ENCODE data around the gene GPANK1. TPM values are rescaled to one million over a fixed set of nuclear protein-coding genes. Genes with fewer than 3 reads are reported as not detected.

The GPANK1 gene
- total and polyA plus RNA-seq, 2 donors (not counting 1 experiment from before 2014, with no cell fraction given), result 13.1 to 15.0 TPM

DNA sequence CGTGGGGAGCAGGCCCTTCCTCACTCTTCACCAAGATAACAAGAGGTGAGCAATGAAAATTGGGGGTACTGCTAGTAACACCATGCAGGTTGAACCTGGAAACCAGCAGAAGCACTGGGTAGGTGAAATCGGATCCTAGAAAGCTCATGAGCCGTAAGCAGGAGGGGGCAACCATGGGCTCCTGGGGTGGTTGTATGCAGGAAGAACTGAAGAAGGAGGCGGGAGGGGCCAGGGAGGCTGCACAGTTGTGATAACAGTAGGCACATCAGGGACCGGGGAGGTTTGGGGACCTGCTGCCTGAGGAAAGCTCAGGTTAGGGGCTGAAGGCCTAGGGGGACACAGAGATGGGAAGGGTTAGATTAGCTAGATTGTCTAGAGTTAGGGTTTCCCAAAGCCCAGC is 21.7 kb upstream of the GPANK1 start:
- Histone ChIP-seq H3K27me3 (ENCODE audit: control insufficient read depth, insufficient read depth, low read length) (no peaks in the 10 kb centered on the region), H4K20me1 (ENCODE audit: control insufficient read depth, extremely low read depth, insufficient read depth, low read length) (no peaks in the 10 kb centered on the region), H3K9me3 (ENCODE audit: control insufficient read depth, insufficient read depth, low read depth, low read length) (no peaks in the 10 kb centered on the region), H3K4me2 (ENCODE audit: extremely low read depth, insufficient read depth, low read length) (no peak overlapping the region), H3K27ac (ENCODE audit: insufficient read depth, low read length) (no peak overlapping the region), H3K79me2 (ENCODE audit: control insufficient read depth, insufficient read depth, low read length) (no peaks in the 10 kb centered on the region), H3K36me3 (ENCODE audit: control insufficient read depth, insufficient read depth, low read length) (peaks cover 26% of the 10 kb centered on the region), H2AFZ (ENCODE audit: low read length) (no peak overlapping the region), H3K4me3 (replicated peaks in 1 of 4; ENCODE audit: control extremely low read depth in 1 of 4, insufficient read depth in 1 of 4, low read depth in 3 of 4, low read length in 4 of 4) (no peak overlapping the region), H3K9ac (ENCODE audit: insufficient read depth, low read length) (no peak overlapping the region), H3K4me1 (ENCODE audit: control insufficient read depth, extremely low read depth, insufficient read depth, low read length) (peaks cover 3% of the 10 kb centered on the region)
- no peak for TF ChIP-seq EZH2 (IDR thresholded peaks at IDR 0.05; ENCODE audit: low read length, missing control alignments)
- TF ChIP-seq, protein P1, sequence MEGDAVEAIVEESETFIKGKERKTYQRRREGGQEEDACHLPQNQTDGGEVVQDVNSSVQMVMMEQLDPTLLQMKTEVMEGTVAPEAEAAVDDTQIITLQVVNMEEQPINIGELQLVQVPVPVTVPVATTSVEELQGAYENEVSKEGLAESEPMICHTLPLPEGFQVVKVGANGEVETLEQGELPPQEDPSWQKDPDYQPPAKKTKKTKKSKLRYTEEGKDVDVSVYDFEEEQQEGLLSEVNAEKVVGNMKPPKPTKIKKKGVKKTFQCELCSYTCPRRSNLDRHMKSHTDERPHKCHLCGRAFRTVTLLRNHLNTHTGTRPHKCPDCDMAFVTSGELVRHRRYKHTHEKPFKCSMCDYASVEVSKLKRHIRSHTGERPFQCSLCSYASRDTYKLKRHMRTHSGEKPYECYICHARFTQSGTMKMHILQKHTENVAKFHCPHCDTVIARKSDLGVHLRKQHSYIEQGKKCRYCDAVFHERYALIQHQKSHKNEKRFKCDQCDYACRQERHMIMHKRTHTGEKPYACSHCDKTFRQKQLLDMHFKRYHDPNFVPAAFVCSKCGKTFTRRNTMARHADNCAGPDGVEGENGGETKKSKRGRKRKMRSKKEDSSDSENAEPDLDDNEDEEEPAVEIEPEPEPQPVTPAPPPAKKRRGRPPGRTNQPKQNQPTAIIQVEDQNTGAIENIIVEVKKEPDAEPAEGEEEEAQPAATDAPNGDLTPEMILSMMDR (conservative IDR thresholded peaks at IDR 0.05 in 1 of 2, IDR thresholded peaks at IDR 0.05 in 1 of 2; ENCODE audit: low read depth in 1 of 2, low read length in 2 of 2), result no peak
- no peak for DNase-seq (ENCODE audit: low read depth in 2 of 2)

DNA sequence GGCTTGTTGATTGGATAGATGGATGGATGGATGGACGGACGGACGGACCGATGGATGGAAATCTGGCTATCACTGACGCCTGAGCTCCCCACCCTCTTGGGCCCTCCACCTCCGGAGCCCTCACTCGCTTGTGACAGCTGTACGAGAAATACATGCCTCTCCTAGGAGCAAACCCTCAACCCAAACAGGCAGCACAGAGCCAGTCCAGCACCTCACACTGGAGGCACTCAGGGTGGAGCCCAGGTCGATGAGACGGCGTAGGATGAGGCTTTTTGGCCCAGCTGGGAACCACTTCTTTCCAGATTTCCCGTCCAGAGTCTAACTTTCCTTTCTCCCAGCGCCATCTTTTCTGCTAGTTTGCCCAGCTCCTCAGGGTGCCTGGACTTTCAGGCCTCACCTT is 18.8 kb upstream of the GPANK1 start:
- DNase-seq (ENCODE audit: low read depth in 2 of 2), result no peak
- no peaks in the 10 kb centered on the region for H3K27me3 ChIP-seq (ENCODE audit: control insufficient read depth, insufficient read depth, low read length)
- no peak for TF ChIP-seq EZH2 (IDR thresholded peaks at IDR 0.05; ENCODE audit: low read length, missing control alignments)
- TF ChIP-seq, protein P1 (conservative IDR thresholded peaks at IDR 0.05 in 1 of 2, IDR thresholded peaks at IDR 0.05 in 1 of 2; ENCODE audit: low read depth in 1 of 2, low read length in 2 of 2), result no peak
- no peak overlapping the region for H3K4me2 ChIP-seq (ENCODE audit: extremely low read depth, insufficient read depth, low read length)
- H4K20me1 ChIP-seq (ENCODE audit: control insufficient read depth, extremely low read depth, insufficient read depth, low read length), result no peaks in the 10 kb centered on the region
- H3K79me2 ChIP-seq (ENCODE audit: control insufficient read depth, insufficient read depth, low read length), result no peaks in the 10 kb centered on the region
- no peak overlapping the region for H3K9ac ChIP-seq (ENCODE audit: insufficient read depth, low read length)
- peaks cover 14% of the 10 kb centered on the region for H3K36me3 ChIP-seq (ENCODE audit: control insufficient read depth, insufficient read depth, low read length)
- H3K4me3 ChIP-seq (replicated peaks in 1 of 4; ENCODE audit: control extremely low read depth in 1 of 4, insufficient read depth in 1 of 4, low read depth in 3 of 4, low read length in 4 of 4), result no peak overlapping the region
- no peaks in the 10 kb centered on the region for H3K9me3 ChIP-seq (ENCODE audit: control insufficient read depth, insufficient read depth, low read depth, low read length)
- H2AFZ ChIP-seq (ENCODE audit: low read length), result no peak overlapping the region
- peaks cover 12% of the 10 kb centered on the region for H3K4me1 ChIP-seq (ENCODE audit: control insufficient read depth, extremely low read depth, insufficient read depth, low read length)
- no peak overlapping the region for H3K27ac ChIP-seq (ENCODE audit: insufficient read depth, low read length)

DNA sequence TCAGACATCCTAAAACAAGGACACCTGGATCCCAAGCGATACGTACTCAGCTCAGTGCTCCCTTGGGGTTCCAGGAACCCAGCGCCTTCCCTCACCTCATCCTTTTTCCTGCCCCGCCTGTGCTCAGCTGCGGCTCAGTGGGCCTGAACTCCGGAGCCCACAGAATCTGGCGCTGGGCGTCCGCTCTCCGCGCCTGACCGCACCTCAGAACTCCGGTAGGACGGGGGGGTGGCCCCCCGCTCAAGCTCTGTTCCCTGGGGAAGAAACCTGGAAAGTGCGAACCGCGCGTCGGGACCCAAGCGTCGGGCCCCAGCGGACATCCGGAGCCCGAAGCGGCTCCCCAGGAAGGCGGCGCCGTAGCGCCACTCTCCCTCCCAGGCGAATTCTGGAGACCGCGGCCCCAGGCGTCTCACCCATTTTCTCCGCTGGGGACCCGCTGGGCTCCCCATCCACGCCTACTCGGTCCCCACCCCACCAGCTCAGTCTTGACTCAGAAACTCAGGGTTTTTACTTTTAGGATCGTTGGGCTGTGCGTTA is 16.4 kb upstream of the GPANK1 start:
- Histone ChIP-seq H3K4me2 (ENCODE audit: extremely low read depth, insufficient read depth, low read length) (peak overlapping the region; percentile 97), H3K27ac (ENCODE audit: insufficient read depth, low read length) (peak overlapping the region; percentile 80), H3K27me3 (ENCODE audit: control insufficient read depth, insufficient read depth, low read length) (no peaks in the 10 kb centered on the region), H3K9me3 (ENCODE audit: control insufficient read depth, insufficient read depth, low read depth, low read length) (no peaks in the 10 kb centered on the region), H3K4me3 (replicated peaks in 1 of 4; ENCODE audit: control extremely low read depth in 1 of 4, insufficient read depth in 1 of 4, low read depth in 3 of 4, low read length in 4 of 4) (peak overlapping the region; percentile 43 to 58 (median 57)), H3K36me3 (ENCODE audit: control insufficient read depth, insufficient read depth, low read length) (peaks cover 2% of the 10 kb centered on the region), H2AFZ (ENCODE audit: low read length) (peak overlapping the region; percentile 78), H3K79me2 (ENCODE audit: control insufficient read depth, insufficient read depth, low read length) (no peaks in the 10 kb centered on the region), H4K20me1 (ENCODE audit: control insufficient read depth, extremely low read depth, insufficient read depth, low read length) (no peaks in the 10 kb centered on the region), H3K9ac (ENCODE audit: insufficient read depth, low read length) (peak overlapping the region; percentile 71), H3K4me1 (ENCODE audit: control insufficient read depth, extremely low read depth, insufficient read depth, low read length) (peaks cover 12% of the 10 kb centered on the region)
- no peak for TF ChIP-seq EZH2 (IDR thresholded peaks at IDR 0.05; ENCODE audit: low read length, missing control alignments)
- TF ChIP-seq, protein P1 (conservative IDR thresholded peaks at IDR 0.05 in 1 of 2, IDR thresholded peaks at IDR 0.05 in 1 of 2; ENCODE audit: low read depth in 1 of 2, low read length in 2 of 2), result peak in 1 of 2 donors; percentile 13
- peak; percentile 34 to 41 for DNase-seq (ENCODE audit: low read depth in 2 of 2)
